Measurements from ENCODE around the gene PARD3.
A peak's percentile ranks its signal among the peaks of the same experiment; 100 is the strongest.

GRCh38 chr10:34305189-34305588 lies 509.9 kb downstream of the PARD3 start:
- TF ChIP-seq CTCF (conservative IDR thresholded peaks at IDR 0.05; ENCODE audit: low read length) (peak; percentile 50), EZH2phosphoT487 (IDR thresholded peaks at IDR 0.05; ENCODE audit: borderline replicate concordance) (no peak)

Measured in Loucy (cell line).